Neutrophil (primary cell): ENCODE data around the gene PDGFRB.

ENCODE experiments used
- H3K27ac ChIP-seq: fragments of 200-600 bp; sonication (generic); 2 replicates; pipeline ENCODE4 v1.5.1; 2016; ENCODE audit warnings: mild to moderate bottlenecking, moderate library complexity
- H3K27me3 ChIP-seq: fragments of 200-600 bp; sonication (generic); 2 replicates; pipeline ENCODE4 v1.6.0; 2016; ENCODE audit warnings: mild to moderate bottlenecking
- H3K36me3 ChIP-seq: fragments of 200-600 bp; sonication (generic); 2 replicates; pipeline ENCODE4 v1.5.1; 2017
- H3K4me1 ChIP-seq, 2 experiments: fragments of 200-600 bp in 1 of 2; sonication (generic) in 1 of 2; 1 replicate in 1 of 2; 2 replicates in 1 of 2; pipeline versions ENCODE4 v1.5.1 to v1.6.1; 2013 to 2016; ENCODE audit warnings: low read depth in 1 of 2, low read length in 1 of 2, mild to moderate bottlenecking in 1 of 2, moderate library complexity in 1 of 2; ENCODE audit not compliant: control insufficient read depth in 1 of 2, insufficient read depth in 1 of 2
- H3K4me3 ChIP-seq, 2 experiments: fragments of 200-600 bp in 1 of 2; sonication (generic) in 1 of 2; 1 replicate in 1 of 2; 2 replicates in 1 of 2; pipeline ENCODE4 v1.5.1; 2013 to 2016; ENCODE audit warnings: low read depth in 1 of 2, low read length in 1 of 2, mild to moderate bottlenecking in 1 of 2, moderate library complexity in 1 of 2
- H3K9me3 ChIP-seq: fragments of 200-600 bp; sonication (generic); 2 replicates; pipeline ENCODE4 v1.5.1; 2016
- TF ChIP-seq, protein P1 (sequence below): fragments of 200-600 bp; sonication (generic); IDR thresholded peaks from 2 replicates; pipeline ENCODE4 v1.5.1; 2016; ENCODE audit warnings: antibody characterized with exemption

The PDGFRB gene

GRCh38 chr5:150139334-150139733, 16.3 kb downstream of the PDGFRB start:
- H3K27me3 ChIP-seq = peaks cover 1% of the 10 kb centered on the region
- H3K4me1 ChIP-seq = peaks cover 8 to 10% of the 10 kb centered on the region in 2 experiments

DNA sequence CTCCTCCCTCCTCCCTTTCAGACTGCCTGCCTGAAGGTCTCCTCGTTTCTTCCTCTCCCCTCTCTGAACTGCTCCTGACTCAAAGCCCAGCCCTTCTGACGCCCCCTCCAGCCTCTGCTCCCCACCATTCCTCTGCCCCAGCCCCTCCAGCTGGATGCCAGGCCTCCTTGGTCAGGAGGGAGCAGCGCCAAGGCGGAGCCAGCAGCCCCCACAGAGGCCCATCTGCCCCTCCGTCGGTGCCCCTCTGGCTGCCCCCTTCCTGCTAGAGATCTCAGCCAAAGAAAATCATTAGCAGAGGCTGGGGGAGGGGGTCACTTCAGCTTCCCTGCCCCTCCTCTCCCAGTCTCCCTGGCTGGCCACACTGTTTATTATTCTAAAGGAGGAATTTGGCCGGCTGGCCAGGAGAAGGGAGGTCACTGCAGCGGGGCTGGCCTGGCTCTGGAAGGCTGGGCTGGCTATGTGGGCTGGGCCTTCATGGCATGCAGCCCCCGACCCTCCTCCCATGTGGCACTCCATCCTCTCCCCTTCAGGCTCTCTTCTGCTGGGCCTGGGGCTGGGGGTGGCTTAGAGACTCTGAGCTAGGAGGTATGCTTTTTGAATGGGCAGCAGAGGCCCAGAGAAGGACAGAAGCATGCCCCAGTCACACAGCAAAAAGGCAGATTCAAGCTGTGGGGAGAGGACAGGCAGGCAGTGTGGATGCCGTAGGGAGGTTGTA, 16.9 kb downstream of the PDGFRB start:
- Histone ChIP-seq H3K27ac (no peak overlapping the region), H3K27me3 (peaks cover 8% of the 10 kb centered on the region), H3K4me3 (no peak overlapping the region), H3K36me3 (no peaks in the 10 kb centered on the region), H3K9me3 (no peaks in the 10 kb centered on the region), H3K4me1 (peaks cover 8 to 10% of the 10 kb centered on the region in 2 experiments)
- TF ChIP-seq, protein P1, sequence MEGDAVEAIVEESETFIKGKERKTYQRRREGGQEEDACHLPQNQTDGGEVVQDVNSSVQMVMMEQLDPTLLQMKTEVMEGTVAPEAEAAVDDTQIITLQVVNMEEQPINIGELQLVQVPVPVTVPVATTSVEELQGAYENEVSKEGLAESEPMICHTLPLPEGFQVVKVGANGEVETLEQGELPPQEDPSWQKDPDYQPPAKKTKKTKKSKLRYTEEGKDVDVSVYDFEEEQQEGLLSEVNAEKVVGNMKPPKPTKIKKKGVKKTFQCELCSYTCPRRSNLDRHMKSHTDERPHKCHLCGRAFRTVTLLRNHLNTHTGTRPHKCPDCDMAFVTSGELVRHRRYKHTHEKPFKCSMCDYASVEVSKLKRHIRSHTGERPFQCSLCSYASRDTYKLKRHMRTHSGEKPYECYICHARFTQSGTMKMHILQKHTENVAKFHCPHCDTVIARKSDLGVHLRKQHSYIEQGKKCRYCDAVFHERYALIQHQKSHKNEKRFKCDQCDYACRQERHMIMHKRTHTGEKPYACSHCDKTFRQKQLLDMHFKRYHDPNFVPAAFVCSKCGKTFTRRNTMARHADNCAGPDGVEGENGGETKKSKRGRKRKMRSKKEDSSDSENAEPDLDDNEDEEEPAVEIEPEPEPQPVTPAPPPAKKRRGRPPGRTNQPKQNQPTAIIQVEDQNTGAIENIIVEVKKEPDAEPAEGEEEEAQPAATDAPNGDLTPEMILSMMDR = no peak

More at GRCh38 chr5:150139334-150139733, 16.3 kb downstream of the PDGFRB start:
- Histone ChIP-seq H3K27ac (no peak overlapping the region), H3K36me3 (no peaks in the 10 kb centered on the region), H3K9me3 (no peaks in the 10 kb centered on the region), H3K4me3 (no peak overlapping the region)
- TF ChIP-seq, protein P1 = no peak

GRCh38 chr5:150137997-150138396, 17.6 kb downstream of the PDGFRB start:
- TF ChIP-seq, protein P1 = no peak
- no peaks in the 10 kb centered on the region for H3K9me3 ChIP-seq
- H3K27ac ChIP-seq = no peak overlapping the region
- no peak overlapping the region for H3K4me3 ChIP-seq
- peaks cover 11% of the 10 kb centered on the region for H3K27me3 ChIP-seq
- H3K4me1 ChIP-seq = peaks cover 3 to 7% of the 10 kb centered on the region in 2 experiments
- H3K36me3 ChIP-seq = no peaks in the 10 kb centered on the region

DNA sequence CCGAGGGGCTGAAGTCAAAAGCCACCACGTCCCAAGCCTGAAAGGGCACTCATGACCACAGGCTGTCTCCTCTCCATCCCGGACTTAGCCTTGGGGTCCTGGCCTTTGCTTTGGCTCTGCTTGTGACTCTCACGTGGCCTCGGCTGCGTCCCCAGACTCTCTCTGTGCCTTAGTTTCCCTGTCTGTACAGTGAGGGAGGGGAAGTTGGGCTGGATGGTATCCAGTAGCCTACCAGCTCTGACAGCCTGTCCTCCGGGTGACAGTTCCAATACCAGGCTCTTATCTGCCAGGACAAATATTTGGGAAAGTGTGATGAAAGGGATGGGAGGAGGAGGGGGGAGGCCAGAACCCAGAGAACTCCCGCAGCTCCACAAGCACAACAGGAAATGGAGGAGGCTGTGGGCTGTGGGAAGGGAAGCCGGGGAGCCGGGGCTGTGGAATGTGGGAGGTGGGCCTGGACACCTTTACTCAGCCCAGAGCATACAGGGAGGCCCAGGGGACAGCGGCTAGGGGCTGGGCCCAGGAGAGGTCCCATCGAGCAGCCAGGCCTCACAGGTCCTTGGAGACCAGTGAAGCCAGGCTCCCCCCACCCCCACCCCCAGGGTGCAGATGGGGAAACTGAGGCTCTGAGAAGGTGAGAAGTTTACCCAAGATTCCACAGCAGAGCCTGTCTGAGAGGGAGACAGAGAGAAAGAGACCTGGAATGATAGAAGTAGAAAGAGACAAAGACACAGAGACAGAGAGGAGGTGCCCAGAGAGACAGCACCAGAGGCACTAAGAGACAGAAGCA, 18.3 kb downstream of the PDGFRB start:
- Histone ChIP-seq H3K27me3 (peaks cover 11% of the 10 kb centered on the region), H3K36me3 (no peaks in the 10 kb centered on the region), H3K27ac (no peak overlapping the region), H3K4me1 (peaks cover 0 to under 1% of the 10 kb centered on the region in 2 experiments), H3K4me3 (no peak overlapping the region), H3K9me3 (no peaks in the 10 kb centered on the region)
- TF ChIP-seq, protein P1 = no peak

GRCh38 chr5:150136305-150137167, 19.1 kb downstream of the PDGFRB start:
- H3K9me3 ChIP-seq = no peaks in the 10 kb centered on the region
- no peak overlapping the region for H3K4me3 ChIP-seq
- H3K36me3 ChIP-seq = no peaks in the 10 kb centered on the region
- H3K27ac ChIP-seq = no peak overlapping the region
- H3K27me3 ChIP-seq = peaks cover 11% of the 10 kb centered on the region
- TF ChIP-seq, protein P1 = no peak
- H3K4me1 ChIP-seq = no peaks in the 10 kb centered on the region
